GM23338 (cell line): ENCODE results near the gene FAM221A. TPM values are rescaled to one million over a fixed set of nuclear protein-coding genes. Genes with fewer than 3 reads are reported as not detected.

Experiments
- ATAC-seq: fragments of 200-7000 bp; cut with Tn5 transposase; 3 replicates; pipeline ENCODE4 v1.9.1; 2020
- DNase-seq: peaks from one replicate; pipeline ENCODE4 v3.0.0-alpha.2; 2015; ENCODE audit warnings: low spot score
- H2AFZ ChIP-seq: fragments of 200-600 bp; sonication (generic); 2 replicates; pipeline ENCODE4 v1.8.0; 2016; ENCODE audit warnings: antibody characterized with exemption, mild to moderate bottlenecking, moderate library complexity
- H3F3A ChIP-seq: fragments of 200-600 bp; sonication (generic); replicated peaks from 2 replicates; pipeline ENCODE4 v1.8.0; 2017; ENCODE audit warnings: antibody characterized with exemption, mixed run types, low read depth
- H3K27ac ChIP-seq: fragments of 200-600 bp; sonication (generic); 2 replicates; pipeline ENCODE4 v1.6.1; 2016; ENCODE audit warnings: low read depth
- H3K27me3 ChIP-seq: fragments of 200-600 bp; sonication (generic); 2 replicates; pipeline ENCODE4 v1.8.0; 2016; ENCODE audit warnings: mild to moderate bottlenecking, mixed run types, moderate library complexity; ENCODE audit not compliant: insufficient read depth
- H3K36me3 ChIP-seq: fragments of 200-600 bp; sonication (generic); 2 replicates; pipeline ENCODE4 v1.8.0; 2016; ENCODE audit warnings: mild to moderate bottlenecking; ENCODE audit not compliant: insufficient read depth
- H3K4me1 ChIP-seq: fragments of 200-600 bp; sonication (generic); 2 replicates; pipeline ENCODE4 v1.8.0; 2016; ENCODE audit warnings: mild to moderate bottlenecking, moderate library complexity; ENCODE audit not compliant: insufficient read depth
- H3K4me2 ChIP-seq: fragments of 200-600 bp; sonication (generic); 2 replicates; pipeline ENCODE4 v1.7.1; 2017; ENCODE audit warnings: mixed run types
- H3K4me3 ChIP-seq: fragments of 200-600 bp; sonication (generic); 2 replicates; pipeline ENCODE4 v1.6.1; 2016; ENCODE audit warnings: mixed run types
- H3K79me2 ChIP-seq: fragments of 200-600 bp; sonication (generic); replicated peaks from 2 replicates; pipeline ENCODE4 v1.8.0; 2017; ENCODE audit warnings: mild to moderate bottlenecking; ENCODE audit not compliant: insufficient read depth
- H3K9me2 ChIP-seq: fragments of 200-600 bp; sonication (generic); 2 replicates; pipeline ENCODE4 v1.8.0; 2017; ENCODE audit not compliant: insufficient read depth
- H4K20me1 ChIP-seq: fragments of 200-600 bp; sonication (generic); replicated peaks from 2 replicates; pipeline ENCODE4 v1.8.0; 2017; ENCODE audit warnings: mild to moderate bottlenecking; ENCODE audit not compliant: insufficient read depth
- H3K27ac Mint-ChIP-seq: 2 replicates; pipeline ENCODE4 v1.8.0; 2020; ENCODE audit warnings: inconsistent platforms, mild to moderate bottlenecking, moderate library complexity, mixed read lengths
- H3K27me3 Mint-ChIP-seq: 3 replicates; pipeline ENCODE4 v1.8.0; 2022; ENCODE audit warnings: low read depth, mild to moderate bottlenecking, moderate library complexity, mixed read lengths, inconsistent platforms; ENCODE audit not compliant: insufficient read depth, poor library complexity
- H3K36me3 Mint-ChIP-seq: 3 replicates; pipeline ENCODE4 v1.8.0; 2021; ENCODE audit warnings: low read depth, mild to moderate bottlenecking, inconsistent platforms, moderate library complexity, mixed read lengths
- H3K4me1 Mint-ChIP-seq: 3 replicates; pipeline ENCODE4 v1.8.0; 2020; ENCODE audit warnings: mild to moderate bottlenecking, inconsistent platforms, mixed read lengths
- H3K4me3 Mint-ChIP-seq: 3 replicates; pipeline ENCODE4 v1.8.0; 2021; ENCODE audit warnings: moderate library complexity, mild to moderate bottlenecking, inconsistent platforms, mixed read lengths
- H3K9me3 Mint-ChIP-seq: 3 replicates; pipeline ENCODE4 v1.8.0; 2020; ENCODE audit warnings: moderate library complexity, mild to moderate bottlenecking, inconsistent platforms, mixed read lengths
- CREB1 ChIP-seq: fragments of 250-450 bp; sonication (Bioruptor Pico); IDR thresholded peaks from 2 replicates; pipeline ENCODE4 v1.5.0; 2020; ENCODE audit warnings: low read depth, mild to moderate bottlenecking, moderate library complexity
- CTCF ChIP-seq, 2 experiments: fragments of 200-600 bp in 1 of 2; sonication (generic) in 1 of 2; conservative IDR thresholded peaks; 2 replicates each; pipeline versions ENCODE4 v1.5.1 to v1.6.1; 2016 to 2017; ENCODE audit warnings: antibody characterized with exemption in 2 of 2, low read depth in 2 of 2, mild to moderate bottlenecking in 2 of 2, moderate library complexity in 1 of 2
- ETS1 ChIP-seq: IDR thresholded peaks from 2 replicates; pipeline ENCODE4 v1.6.1; 2016; ENCODE audit warnings: antibody characterized with exemption
- EZH2phosphoT487 ChIP-seq: fragments of 200-600 bp; sonication (generic); IDR thresholded peaks from one replicate; pipeline ENCODE4 v1.8.1; 2018; ENCODE audit warnings: antibody characterized with exemption; ENCODE audit not compliant: unreplicated experiment
- JUNB ChIP-seq: IDR thresholded peaks from one replicate; pipeline ENCODE4 v1.6.1; 2016; ENCODE audit warnings: antibody characterized with exemption; ENCODE audit not compliant: unreplicated experiment
- NANOG ChIP-seq: IDR thresholded peaks from 2 replicates; pipeline ENCODE4 v1.6.1; 2016; ENCODE audit warnings: antibody characterized with exemption, borderline replicate concordance
- POLR2AphosphoS5 ChIP-seq: IDR thresholded peaks from 2 replicates; pipeline ENCODE4 v1.6.1; 2016; ENCODE audit warnings: antibody characterized with exemption, low read depth
- STAT1 ChIP-seq: IDR thresholded peaks from one replicate; pipeline ENCODE4 v1.6.1; 2016; ENCODE audit warnings: antibody characterized with exemption; ENCODE audit not compliant: unreplicated experiment
- ZNF114 ChIP-seq: fragments of 250-450 bp; sonication (Bioruptor Pico); IDR thresholded peaks from 2 replicates; pipeline ENCODE4 v1.5.0; 2020; ENCODE audit warnings: mild to moderate bottlenecking, moderate library complexity
- polyA plus RNA-seq: library from polyadenylated mRNA; unstranded; fragments of >200 nt; fragmentation: Nextera tagmentation; extraction: Ambion mirVana; gene quantifications from 2 replicates; pipeline ENCODE4 v1.2.1, GENCODE V29; 2016
- total RNA-seq: library from RNA; depleted of rRNA; stranded (reverse); fragments of >200 nt; shearing (Covaris generic); gene quantifications from 2 replicates; pipeline ENCODE4 v1.2.3, GENCODE V29; 2014
- TF ChIP-seq, protein P1 (sequence below): IDR thresholded peaks from one replicate; pipeline ENCODE4 v1.6.1; 2018; ENCODE audit warnings: antibody characterized with exemption; ENCODE audit not compliant: unreplicated experiment

The FAM221A gene
- total and polyA plus RNA-seq, 2 experiments from 2014 or later: 31.4 to 35.7 TPM

- Mint-ChIP-seq H3K4me1 (no peaks in the 10 kb centered on the region), H3K9me3 (peaks cover 41% of the 10 kb centered on the region), H3K27ac (no peak overlapping the region), H3K4me3 (no peak overlapping the region), H3K27me3 (peaks cover 10% of the 10 kb centered on the region), H3K36me3 (peaks cover 29% of the 10 kb centered on the region)
- Histone ChIP-seq H3K4me2 (no peak overlapping the region), H4K20me1 (no peaks in the 10 kb centered on the region), H3F3A (no peaks in the 10 kb centered on the region), H3K27me3 (no peaks in the 10 kb centered on the region), H2AFZ (no peak overlapping the region), H3K79me2 (no peaks in the 10 kb centered on the region), H3K36me3 (peaks cover 17% of the 10 kb centered on the region), H3K27ac (no peak overlapping the region), H3K9me2 (no peaks in the 10 kb centered on the region), H3K4me3 (no peak overlapping the region), H3K4me1 (no peaks in the 10 kb centered on the region)
- TF ChIP-seq CTCF (conservative IDR thresholded peaks at IDR 0.05; ENCODE audit: low read depth in 2 of 2) (peak; percentile 82 to 86), JUNB (no peak)
- ATAC-seq: peak; percentile 78
- DNase-seq: peak; percentile 81
Measured at GRCh38 chr7:23654508-23654907, 25.5 kb upstream of the FAM221A start.

- DNase-seq: no peak
- no peak overlapping the region for H3K4me2 ChIP-seq
- no peak overlapping the region for H3K27ac ChIP-seq
- H3K27me3 Mint-ChIP-seq: peaks cover 10% of the 10 kb centered on the region
- peaks cover 33% of the 10 kb centered on the region for H3K36me3 Mint-ChIP-seq
- H3K36me3 ChIP-seq: peaks cover 18% of the 10 kb centered on the region
- H2AFZ ChIP-seq: no peak overlapping the region
- peaks cover 49% of the 10 kb centered on the region for H3K9me3 Mint-ChIP-seq
- ATAC-seq: no peak
- H3K27ac Mint-ChIP-seq: no peak overlapping the region
- H3K27me3 ChIP-seq: no peaks in the 10 kb centered on the region
- H3F3A ChIP-seq: no peaks in the 10 kb centered on the region
- H3K4me3 Mint-ChIP-seq: no peak overlapping the region
- H4K20me1 ChIP-seq: no peaks in the 10 kb centered on the region
- H3K9me2 ChIP-seq: no peaks in the 10 kb centered on the region
- no peaks in the 10 kb centered on the region for H3K4me1 ChIP-seq
- peaks cover 2% of the 10 kb centered on the region; the same call in 1 of the 3 replicates for H3K4me1 Mint-ChIP-seq
- H3K79me2 ChIP-seq: no peaks in the 10 kb centered on the region
- H3K4me3 ChIP-seq: no peak overlapping the region
- TF ChIP-seq ETS1 (no peak), EZH2phosphoT487 (no peak), CTCF (conservative IDR thresholded peaks at IDR 0.05; ENCODE audit: low read depth in 2 of 2) (no peak), CREB1 (no peak), POLR2AphosphoS5 (no peak), ZNF114 (CRISPR knock-in tag) (no peak), NANOG (no peak), STAT1 (no peak), JUNB (no peak)
- TF ChIP-seq, protein P1, sequence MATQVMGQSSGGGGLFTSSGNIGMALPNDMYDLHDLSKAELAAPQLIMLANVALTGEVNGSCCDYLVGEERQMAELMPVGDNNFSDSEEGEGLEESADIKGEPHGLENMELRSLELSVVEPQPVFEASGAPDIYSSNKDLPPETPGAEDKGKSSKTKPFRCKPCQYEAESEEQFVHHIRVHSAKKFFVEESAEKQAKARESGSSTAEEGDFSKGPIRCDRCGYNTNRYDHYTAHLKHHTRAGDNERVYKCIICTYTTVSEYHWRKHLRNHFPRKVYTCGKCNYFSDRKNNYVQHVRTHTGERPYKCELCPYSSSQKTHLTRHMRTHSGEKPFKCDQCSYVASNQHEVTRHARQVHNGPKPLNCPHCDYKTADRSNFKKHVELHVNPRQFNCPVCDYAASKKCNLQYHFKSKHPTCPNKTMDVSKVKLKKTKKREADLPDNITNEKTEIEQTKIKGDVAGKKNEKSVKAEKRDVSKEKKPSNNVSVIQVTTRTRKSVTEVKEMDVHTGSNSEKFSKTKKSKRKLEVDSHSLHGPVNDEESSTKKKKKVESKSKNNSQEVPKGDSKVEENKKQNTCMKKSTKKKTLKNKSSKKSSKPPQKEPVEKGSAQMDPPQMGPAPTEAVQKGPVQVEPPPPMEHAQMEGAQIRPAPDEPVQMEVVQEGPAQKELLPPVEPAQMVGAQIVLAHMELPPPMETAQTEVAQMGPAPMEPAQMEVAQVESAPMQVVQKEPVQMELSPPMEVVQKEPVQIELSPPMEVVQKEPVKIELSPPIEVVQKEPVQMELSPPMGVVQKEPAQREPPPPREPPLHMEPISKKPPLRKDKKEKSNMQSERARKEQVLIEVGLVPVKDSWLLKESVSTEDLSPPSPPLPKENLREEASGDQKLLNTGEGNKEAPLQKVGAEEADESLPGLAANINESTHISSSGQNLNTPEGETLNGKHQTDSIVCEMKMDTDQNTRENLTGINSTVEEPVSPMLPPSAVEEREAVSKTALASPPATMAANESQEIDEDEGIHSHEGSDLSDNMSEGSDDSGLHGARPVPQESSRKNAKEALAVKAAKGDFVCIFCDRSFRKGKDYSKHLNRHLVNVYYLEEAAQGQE: no peak
Measured at GRCh38 chr7:23655433-23655832, 24.6 kb upstream of the FAM221A start.
